ENCODE measurements around the gene ACTL6B. TPM values are rescaled to one million over a fixed set of nuclear protein-coding genes. Genes with fewer than 3 reads are reported as not detected.
A peak's percentile ranks its signal among the peaks of the same experiment; 100 is the strongest.

ACTL6B gene
- total and polyA plus RNA-seq, 9 of the 15 experiments (the other 6 are each of a cell fraction or from before 2014, with no cell fraction given), result not detected

- TF ChIP-seq ZBTB40 (IDR thresholded peaks at IDR 0.05) (peak; percentile 52; the same call in 1 of the 2 replicates), ZBTB40 (CRISPR knock-in tag; IDR thresholded peaks at IDR 0.05) (0 out of 2 replicates have a peak, but pooled peaks have one; percentile 53), ZKSCAN1 (IDR thresholded peaks at IDR 0.05; ENCODE audit: low read depth, low read length) (no peak), MIER1 (IDR thresholded peaks at IDR 0.05; ENCODE audit: low read depth) (peak; percentile 97), ZNF76 (CRISPR knock-in tag; IDR thresholded peaks at IDR 0.05; ENCODE audit: borderline replicate concordance) (no peak), PPARD (CRISPR knock-in tag; IDR thresholded peaks at IDR 0.05) (no peak), EP400 (IDR thresholded peaks at IDR 0.05) (no peak), E2F3 (CRISPR knock-in tag; IDR thresholded peaks at IDR 0.05) (peak; percentile 86), TAL1 (IDR thresholded peaks at IDR 0.05) (no peak), CEBPG (CRISPR knock-in tag; IDR thresholded peaks at IDR 0.05) (no peak), CEBPG (tag; conservative IDR thresholded peaks at IDR 0.05 in 1 of 2, IDR thresholded peaks at IDR 0.05 in 1 of 2) (no peak), ZNF511 (CRISPR knock-in tag; IDR thresholded peaks at IDR 0.05) (peak; percentile 99), NCOA6 (IDR thresholded peaks at IDR 0.05) (no peak)
Observed at GRCh38 chr7:100655908-100656674, at the start of gene ACTL6B (continued).

Data from K562 (cell line).